Progenitor cell of endocrine pancreas (in vitro differentiated cells): Measurements from ENCODE around the gene FSCN2. TPM values are rescaled to one million over a fixed set of nuclear protein-coding genes. Genes with fewer than 3 reads are reported as not detected.

ENCODE experiments used
- DNase-seq: peaks from one replicate; pipeline ENCODE4 v3.0.0; 2021; ENCODE audit warnings: low spot score; ENCODE audit not compliant: unreplicated experiment
- H3K27ac Mint-ChIP-seq: 2 replicates; pipeline ENCODE4 v1.8.0; 2021; ENCODE audit warnings: mild to moderate bottlenecking, moderate library complexity, mixed read lengths
- H3K27me3 Mint-ChIP-seq: 2 replicates; pipeline ENCODE4 v1.8.0; 2021; ENCODE audit warnings: mixed read lengths
- H3K36me3 Mint-ChIP-seq: 2 replicates; pipeline ENCODE4 v1.8.0; 2022; ENCODE audit warnings: mixed read lengths; ENCODE audit not compliant: insufficient read depth
- H3K4me1 Mint-ChIP-seq: 2 replicates; pipeline ENCODE4 v1.8.0; 2021; ENCODE audit warnings: low read depth, mixed read lengths
- H3K4me3 Mint-ChIP-seq: 2 replicates; pipeline ENCODE4 v1.8.0; 2021; ENCODE audit warnings: low read depth, mild to moderate bottlenecking, moderate library complexity, mixed read lengths
- H3K9me3 Mint-ChIP-seq: 2 replicates; pipeline ENCODE4 v1.8.0; 2021; ENCODE audit warnings: low read depth, mixed read lengths
- CTCF ChIP-seq: fragments of 200-600 bp; sonication (generic); IDR thresholded peaks from one replicate; pipeline ENCODE4 v1.5.0; 2021; ENCODE audit warnings: antibody characterized with exemption, mild to moderate bottlenecking; ENCODE audit not compliant: unreplicated experiment
- total RNA-seq: library from RNA; stranded (reverse); gene quantifications from 2 replicates; pipeline ENCODE4 v1.2.1, GENCODE V29; 2021

The FSCN2 gene
- total RNA-seq, 1 donor from 2014 or later, result 5.3 TPM

GRCh38 chr17:81489012-81489997, 38.9 kb upstream of the FSCN2 start:
- Mint-ChIP-seq H3K27me3 (peaks cover 40% of the 10 kb centered on the region), H3K9me3 (no peaks in the 10 kb centered on the region), H3K4me3 (no peak overlapping the region), H3K4me1 (peaks cover 9% of the 10 kb centered on the region), H3K36me3 (no peaks in the 10 kb centered on the region), H3K27ac (no peak overlapping the region)
- no peak for TF ChIP-seq CTCF
- DNase-seq, result no peak

GRCh38 chr17:81489998-81490992, 37.9 kb upstream of the FSCN2 start:
- peaks cover 49% of the 10 kb centered on the region for H3K27me3 Mint-ChIP-seq
- H3K27ac Mint-ChIP-seq, result no peak overlapping the region
- H3K9me3 Mint-ChIP-seq, result no peaks in the 10 kb centered on the region
- DNase-seq, result no peak
- no peaks in the 10 kb centered on the region for H3K36me3 Mint-ChIP-seq
- H3K4me1 Mint-ChIP-seq, result peaks cover 9% of the 10 kb centered on the region
- H3K4me3 Mint-ChIP-seq, result no peak overlapping the region
- TF ChIP-seq CTCF, result no peak

GRCh38 chr17:81491181-81491581, 37.0 kb upstream of the FSCN2 start:
- H3K36me3 Mint-ChIP-seq, result no peaks in the 10 kb centered on the region
- no peak overlapping the region for H3K27ac Mint-ChIP-seq
- no peaks in the 10 kb centered on the region for H3K9me3 Mint-ChIP-seq
- peaks cover 48% of the 10 kb centered on the region for H3K27me3 Mint-ChIP-seq
- no peak for TF ChIP-seq CTCF
- peaks cover 9% of the 10 kb centered on the region for H3K4me1 Mint-ChIP-seq
- no peak overlapping the region for H3K4me3 Mint-ChIP-seq
- DNase-seq, result no peak

GRCh38 chr17:81491761-81492160, 36.4 kb upstream of the FSCN2 start:
- TF ChIP-seq CTCF, result no peak
- Mint-ChIP-seq H3K27me3 (peaks cover 45% of the 10 kb centered on the region), H3K27ac (no peak overlapping the region), H3K9me3 (no peaks in the 10 kb centered on the region), H3K4me1 (peaks cover 9% of the 10 kb centered on the region), H3K4me3 (no peak overlapping the region), H3K36me3 (no peaks in the 10 kb centered on the region)
- no peak for DNase-seq

- Mint-ChIP-seq H3K4me1 (peaks cover 9% of the 10 kb centered on the region), H3K4me3 (no peak overlapping the region), H3K9me3 (no peaks in the 10 kb centered on the region), H3K27ac (peak overlapping the region; percentile 62), H3K36me3 (no peaks in the 10 kb centered on the region), H3K27me3 (peaks cover 45% of the 10 kb centered on the region)
- no peak for TF ChIP-seq CTCF
- no peak for DNase-seq
Measured at GRCh38 chr17:81492202-81492601, 36.0 kb upstream of the FSCN2 start.
